ENCODE data around the gene RPTOR.
A peak's percentile ranks its signal among the peaks of the same experiment; 100 is the strongest.

RPTOR gene

DNA sequence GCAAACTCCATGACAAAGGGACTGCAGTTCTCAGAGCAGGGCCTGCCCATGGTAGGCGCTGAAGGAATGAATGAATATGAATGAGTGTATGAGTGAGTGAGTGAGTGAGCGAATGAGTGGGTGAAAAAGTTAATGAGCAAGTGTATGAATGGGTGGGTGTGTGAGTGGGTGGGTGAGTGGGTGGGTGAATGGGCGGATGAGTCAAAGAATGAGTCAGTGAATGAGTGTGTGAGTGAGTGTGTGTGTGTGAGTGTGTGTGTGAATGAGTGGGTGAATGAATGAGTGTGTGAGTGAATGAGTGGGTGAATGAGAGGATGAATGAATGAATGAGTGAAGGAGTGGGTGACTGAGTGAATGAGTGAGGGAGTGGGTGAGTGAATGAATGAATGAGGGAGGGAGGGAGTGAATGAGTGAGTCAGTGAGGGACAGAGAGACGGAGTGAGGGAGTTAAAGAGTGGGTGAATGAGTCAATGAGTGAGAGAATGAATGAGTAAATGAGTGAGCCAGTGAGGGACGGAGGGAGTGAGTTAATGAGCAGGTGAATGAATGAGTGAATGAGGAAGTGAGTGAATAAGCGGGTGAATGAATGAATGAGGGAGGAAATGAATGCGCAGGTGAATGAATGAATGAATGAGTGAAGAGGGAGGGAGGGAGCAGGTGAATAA lies 435.9 kb downstream of the RPTOR start:
- no peak for DNase-seq (ENCODE audit: low read depth)

DNA sequence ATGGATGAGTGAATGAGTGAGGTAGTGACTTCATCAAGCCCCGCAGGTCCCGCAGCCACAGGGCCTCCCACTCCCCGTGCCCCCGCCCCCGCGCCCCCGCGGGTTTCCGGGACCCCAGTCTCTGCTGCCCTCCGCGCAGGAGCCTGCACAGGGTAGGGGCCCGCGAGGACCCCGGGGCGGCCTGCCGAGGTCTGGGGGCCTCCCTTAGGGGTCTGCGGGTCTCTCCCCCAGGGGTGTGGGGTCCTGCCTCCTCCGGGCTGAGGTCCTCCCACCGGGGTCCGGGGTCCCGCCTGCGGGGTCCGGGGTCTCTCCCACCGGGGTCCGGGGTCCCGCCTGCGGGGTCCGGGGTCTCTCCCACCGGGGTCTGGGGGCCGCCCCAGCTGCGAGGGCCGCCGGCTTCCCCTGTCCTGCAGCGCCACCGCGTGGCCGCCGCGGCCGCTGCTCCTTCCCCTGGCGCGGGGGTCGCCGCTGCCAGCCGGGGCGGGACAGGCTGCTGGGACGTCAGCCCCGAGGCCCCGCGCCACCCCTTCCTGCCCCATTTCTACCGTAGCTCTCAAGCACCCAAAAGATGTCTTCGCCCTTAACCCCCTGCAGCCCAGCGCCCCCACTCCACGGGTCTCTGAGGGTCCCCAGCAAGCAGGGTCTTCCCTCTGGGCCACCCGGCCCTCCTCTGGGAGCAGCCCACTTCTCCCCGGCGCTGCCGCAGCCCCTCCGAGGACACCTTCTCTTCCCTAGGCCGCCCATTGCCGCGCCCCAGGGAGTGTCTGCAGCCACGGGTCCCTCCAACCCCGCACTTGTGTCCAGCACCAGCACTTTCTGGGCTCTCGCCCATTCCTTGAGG lies 436.6 kb downstream of the RPTOR start:
- DNase-seq (ENCODE audit: low read depth), result peak; percentile 22

DNA sequence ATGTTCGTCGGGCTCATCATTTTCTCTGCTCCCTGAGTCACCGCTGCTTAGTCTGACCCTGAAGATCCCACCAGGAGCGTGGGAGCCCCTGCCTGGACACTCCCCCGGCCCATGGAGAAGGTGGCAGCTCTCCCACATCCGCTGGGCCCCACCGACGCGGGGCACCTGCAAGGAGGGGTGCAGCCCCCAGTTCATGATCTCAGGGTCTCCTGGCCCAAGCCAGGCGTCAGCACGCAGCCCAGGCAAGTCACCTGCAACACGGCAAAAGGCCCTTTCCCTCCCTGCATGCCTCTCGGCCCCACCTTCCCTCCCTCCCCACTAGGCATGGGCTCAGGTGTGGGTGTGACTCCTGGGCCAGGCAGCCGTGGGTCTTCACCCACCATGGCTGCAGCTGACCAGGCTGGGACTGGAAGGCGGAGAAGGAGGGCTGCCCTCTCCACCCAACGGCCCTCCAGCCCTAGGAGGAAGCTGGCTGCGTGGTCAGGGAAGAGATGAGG lies 437.3 kb downstream of the RPTOR start:
- DNase-seq (ENCODE audit: low read depth), result no peak

DNA sequence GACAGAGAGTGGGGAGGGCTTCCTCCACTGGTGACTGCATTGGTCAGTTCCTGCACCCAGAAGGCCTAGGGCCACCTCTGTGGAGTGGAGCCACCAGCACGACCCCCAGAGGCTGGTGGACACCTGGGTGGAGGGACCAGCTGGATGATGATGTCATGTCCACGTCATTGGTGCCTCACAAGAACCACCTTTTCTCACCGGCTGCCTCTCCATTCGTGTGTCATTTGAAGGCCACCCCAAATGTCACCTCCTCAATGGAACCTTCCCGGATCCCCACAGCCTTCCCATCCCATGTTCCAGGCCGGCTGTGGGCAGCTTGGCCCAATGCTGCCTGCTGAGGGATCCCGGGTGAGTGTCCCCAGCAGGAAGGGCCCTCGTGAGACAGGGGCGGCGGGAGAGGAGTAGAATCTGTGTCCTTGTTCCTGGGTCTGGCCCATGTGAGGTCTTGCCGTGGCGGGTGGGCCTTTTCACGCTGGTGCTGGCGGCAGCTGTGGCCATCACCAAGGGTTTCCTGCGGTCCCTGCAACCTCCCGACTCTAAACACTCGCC lies 437.9 kb downstream of the RPTOR start:
- no peak for DNase-seq (ENCODE audit: low read depth)

DNA sequence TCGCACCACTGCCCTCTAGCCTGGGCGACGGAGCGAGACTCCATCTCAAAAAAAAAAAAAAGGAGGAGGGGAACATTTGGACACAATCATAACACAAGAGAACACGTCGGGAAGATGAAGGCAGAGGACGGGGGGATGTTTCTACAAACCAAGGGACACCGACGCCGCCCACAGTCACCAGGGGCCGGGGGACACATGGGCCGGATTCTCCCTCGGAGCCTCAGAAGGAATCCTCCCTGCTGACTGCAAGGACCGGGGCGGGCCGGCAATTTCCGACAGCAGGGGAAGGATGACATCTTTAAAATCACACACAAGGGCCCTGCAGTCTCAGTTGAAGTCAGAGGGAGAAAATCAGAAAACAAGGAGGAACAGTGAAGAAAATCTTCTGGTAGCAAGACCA lies 438.9 kb downstream of the RPTOR start:
- no peak for DNase-seq (ENCODE audit: low read depth)

DNA sequence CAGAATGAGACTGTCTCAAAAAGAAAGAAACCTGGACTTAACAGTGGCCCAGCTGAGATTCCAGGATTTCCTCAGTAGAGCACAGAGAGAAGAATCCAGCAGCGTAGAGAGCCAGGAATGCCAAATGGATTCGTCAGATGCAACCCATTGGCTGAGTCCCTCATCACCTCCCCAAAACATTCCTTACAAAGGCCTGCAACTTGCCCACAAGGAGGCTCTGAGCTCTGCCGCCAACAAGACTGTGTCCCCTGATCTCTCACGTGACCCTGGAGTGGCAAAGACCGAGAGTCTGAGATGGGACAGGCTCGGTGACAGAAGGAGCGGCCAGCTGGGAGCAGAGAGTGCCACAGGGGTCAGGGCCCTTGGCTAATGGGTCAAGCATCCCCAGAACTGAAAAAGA lies 440.1 kb downstream of the RPTOR start:
- DNase-seq (ENCODE audit: low read depth), result no peak

DNA sequence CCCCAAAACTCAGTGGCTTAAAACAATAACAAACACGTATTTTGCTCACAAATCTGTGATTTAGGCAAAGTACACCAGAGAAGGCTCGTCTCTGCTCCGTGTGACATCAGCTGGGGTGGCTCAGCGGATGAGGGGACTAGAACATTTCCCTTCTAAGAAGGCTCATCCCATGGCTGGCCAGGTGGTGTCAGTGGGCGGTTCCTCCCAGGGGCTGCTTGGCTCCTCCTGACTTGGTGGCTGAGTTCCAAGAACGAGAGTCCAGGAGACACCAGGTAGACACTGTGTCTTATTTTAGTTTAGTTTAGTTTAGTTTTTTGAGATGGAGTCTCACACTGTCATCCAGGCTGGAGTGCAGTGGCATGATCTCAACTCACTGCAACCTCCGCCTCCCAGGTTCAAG lies 441.4 kb downstream of the RPTOR start:
- no peak for DNase-seq (ENCODE audit: low read depth)

DNA sequence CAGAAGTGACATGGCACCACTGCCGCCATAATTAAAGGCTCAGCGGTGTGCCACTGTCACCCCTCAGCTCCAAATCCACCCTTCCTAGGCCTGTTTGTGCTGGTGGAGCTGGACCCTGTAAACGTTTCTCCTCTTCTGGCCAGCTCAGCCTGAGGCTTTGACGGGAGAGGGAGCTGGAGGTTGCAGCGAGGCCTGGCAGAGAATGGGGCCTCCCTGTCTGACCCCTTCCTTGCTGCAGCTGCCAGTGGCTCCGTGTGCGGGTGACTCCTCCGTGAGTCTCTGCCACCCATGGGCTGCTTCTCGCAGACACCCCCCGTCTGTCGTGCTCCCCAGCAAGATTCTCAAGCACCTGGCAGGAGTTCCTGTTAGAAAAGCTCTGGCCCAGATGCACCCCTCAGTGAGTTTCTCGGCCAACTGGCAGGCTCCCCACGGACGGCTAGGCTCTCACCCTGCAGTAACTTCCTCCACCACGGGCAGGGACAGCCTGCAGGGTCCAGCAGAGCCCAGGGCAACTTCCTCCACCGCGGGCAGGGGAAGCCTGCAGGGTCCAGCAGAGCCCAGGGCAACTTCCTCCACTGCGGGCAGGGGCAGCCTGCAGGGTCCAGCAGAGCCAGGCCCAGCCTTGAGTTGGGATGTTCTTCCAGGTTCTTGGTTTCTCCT lies 442.3 kb downstream of the RPTOR start:
- DNase-seq (ENCODE audit: low read depth), result no peak

DNA sequence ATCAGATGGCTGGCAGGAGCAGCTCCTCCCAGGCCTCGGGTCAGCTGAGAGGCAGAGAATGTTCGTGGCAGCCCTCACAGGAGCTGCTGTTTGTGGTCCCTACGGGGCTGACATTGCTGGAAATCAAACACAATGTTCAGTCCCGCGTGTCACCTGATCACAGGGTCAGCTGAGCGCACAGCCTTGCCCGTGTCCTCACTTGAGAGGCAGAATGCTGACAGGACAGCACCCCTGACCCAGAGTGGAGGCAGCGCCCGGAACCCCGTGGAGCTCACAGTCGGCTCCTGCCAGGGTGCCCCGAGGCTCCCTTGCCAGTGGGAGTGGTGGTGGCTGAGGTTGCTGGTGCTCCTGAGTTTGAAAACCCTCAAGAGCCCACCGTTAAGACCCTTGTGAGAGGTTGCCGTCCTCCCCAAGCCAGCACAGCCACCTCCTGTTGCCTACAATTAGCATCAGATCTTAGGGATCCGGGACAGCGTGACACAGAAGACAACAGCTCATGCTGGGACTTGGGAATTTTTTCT lies 443.4 kb downstream of the RPTOR start:
- DNase-seq (ENCODE audit: low read depth), result no peak

DNA sequence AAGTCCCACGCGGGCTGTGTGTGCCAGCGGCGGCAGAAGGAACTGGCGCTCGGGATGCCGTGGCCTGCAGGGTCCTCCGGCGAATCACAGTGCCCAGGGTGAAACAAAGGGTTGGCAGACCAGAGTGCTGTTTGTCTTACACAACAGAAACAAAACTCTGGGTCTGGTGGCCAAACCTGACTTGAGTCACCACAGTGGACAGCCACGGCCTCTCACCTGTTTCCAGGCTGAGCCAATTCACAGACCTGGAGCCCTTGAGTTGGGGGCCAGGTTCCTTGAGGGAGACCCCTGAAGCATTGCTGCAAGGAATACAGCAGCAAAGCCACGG lies 444.9 kb downstream of the RPTOR start:
- no peak for DNase-seq (ENCODE audit: low read depth)

DNA sequence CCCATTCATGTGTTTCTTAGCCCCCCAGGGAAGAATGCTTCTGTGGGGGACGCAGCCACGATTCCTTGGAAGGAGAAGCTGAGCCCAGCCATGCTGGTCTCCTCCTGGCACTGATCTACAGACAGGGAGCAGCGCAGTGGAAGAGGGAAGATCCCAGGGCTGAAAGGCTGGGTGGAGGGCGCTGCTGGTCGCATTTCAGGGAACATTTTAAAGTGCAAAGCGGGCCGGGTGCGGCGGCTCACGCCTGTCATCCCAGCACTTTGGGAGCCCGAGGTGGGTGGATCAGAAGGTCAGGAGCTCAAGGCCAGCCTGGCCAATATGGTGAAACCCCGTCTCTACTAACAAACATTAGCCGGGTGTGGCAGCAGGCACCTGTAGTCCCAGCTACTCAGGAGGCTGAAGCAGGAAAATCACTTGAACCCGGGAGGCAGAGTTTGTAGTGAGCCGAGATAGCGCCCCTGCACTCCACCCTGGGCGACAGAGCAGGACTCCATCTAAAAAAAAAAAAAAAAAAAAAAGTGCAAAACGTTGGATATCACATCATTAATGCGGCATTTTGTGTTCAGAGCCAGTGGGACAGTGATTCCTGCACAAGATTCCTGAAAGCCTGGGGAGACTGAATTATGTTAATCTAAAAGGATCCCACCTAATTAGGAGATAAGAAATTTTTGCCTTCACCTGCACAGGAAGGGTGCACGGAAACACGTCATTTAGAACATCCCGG lies 446.4 kb downstream of the RPTOR start:
- no peak for DNase-seq (ENCODE audit: low read depth)

DNA sequence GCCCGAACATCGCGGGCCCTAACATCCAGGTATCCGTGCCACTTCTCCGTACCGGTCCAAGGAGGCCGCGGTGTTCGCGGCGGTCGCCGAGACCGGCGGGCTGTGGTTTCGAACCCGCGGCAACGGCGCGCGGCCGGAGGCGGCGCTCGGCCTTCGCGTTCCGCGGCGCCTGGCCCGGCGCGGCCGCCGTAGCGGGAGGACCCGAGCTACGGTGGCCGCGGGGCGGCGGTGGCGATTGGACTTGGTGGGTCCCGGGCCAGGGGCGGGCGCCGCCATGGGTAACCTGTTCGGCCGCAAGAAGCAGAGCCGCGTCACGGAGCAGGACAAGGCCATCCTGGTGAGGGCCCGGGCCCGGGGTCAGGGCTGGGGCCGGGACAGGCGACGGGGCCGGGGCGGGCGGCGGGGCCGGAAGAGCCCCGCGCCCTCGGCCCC lies 447.0 kb downstream of the RPTOR start, which contains the start of gene CHMP6:
TSS of gene CHMP6 (plus strand) at position 197 of the 432 bp plus-strand sequence. CDS start at position 275, 78 bp downstream.
- DNase-seq (ENCODE audit: low read depth), result peak; percentile 45

DNA sequence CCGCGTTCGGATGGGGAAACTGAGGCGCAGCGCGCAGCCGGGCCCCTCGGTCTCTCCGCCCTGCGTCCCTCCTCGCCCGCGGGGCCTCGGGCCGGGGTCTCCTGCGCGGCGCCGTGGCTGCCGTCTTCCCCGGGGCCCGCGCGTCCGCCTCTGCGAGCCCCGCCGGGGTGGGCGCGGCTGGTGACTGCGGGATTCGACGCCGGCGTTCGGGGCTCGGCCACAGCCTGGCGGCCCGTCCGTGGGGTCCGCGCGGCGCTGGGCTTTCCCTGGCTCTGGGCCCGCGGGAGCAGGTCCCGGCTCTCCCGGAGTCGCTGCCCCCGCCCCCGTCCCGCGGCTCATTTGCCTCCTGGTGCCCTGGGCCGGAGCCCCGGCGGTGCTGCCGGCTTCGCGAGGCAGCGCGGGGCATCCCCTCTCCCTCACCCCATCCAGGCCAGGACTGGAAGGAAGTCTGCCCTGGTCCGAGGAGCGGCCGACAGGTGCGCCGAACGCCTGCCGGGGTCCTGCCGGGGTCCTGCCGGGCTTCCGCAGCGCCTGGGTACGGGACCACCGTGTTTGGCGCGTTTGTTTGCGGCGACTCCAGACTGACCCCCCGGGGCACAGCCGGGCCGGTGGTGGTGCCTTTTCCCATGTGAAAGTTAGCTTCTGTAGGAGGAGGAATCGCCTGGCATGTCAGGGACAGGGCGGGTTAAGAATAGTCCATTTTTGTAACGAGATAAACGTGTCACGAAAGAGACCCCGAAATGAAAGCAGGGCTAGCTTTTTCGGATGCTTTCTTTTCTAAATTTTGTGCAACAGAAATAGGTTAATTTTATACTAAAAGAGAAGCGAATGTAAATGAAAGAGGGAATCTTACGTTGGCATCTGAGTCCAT lies 447.7 kb downstream of the RPTOR start:
- no peak for DNase-seq (ENCODE audit: low read depth)

DNA sequence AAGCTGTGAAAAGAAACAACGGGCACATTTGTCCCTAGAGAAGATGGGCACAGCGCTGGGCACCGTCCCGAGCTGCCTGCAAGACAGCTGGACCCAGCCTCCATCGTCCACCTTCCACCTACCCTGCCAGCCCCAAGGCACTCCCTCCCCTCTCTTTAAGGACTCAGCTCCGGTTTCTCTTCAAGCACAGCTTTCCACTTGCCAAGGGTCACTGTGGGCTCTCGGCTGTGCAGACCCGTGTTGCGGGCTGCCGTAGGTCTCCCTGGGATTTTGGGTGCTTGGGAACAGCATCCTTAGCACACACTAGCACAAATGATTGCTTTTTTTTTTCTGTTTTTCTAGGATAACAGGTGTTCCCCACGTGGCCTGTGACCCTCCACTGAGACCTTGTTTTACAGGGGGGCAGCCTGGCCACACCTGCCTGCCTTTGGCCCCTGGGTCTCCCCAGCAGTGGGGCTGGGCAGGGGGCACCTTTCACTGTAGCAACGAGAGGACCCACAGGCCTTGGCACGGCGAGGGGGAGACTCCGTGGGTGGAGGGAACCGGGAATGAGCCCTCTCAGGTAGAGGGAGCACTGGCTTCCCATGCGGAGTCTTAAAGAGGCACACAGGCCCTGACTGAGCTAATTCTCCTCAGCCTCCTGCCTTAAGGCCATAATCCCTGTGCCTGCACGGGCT lies 448.4 kb downstream of the RPTOR start:
- no peak for DNase-seq (ENCODE audit: low read depth)

DNA sequence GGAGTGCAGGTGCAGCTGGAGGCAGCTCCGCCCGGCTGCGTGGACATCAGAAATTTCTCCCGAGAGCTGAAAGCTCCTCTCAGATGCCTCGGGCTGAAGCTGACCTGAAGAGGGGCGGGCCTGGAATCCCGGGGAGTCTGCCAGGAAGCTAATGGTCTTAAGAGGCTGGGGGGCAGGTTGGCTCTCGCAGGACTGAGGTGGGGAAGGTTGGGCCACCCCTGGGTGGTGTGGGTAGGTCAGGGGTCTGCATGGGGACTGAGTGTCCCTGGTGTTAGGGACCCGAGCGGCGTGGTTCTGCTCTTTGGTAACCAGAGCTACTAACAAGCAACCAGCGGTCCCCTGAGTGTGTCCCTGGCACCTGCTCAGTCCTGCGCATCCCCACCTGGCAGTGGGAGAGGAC lies 450.5 kb downstream of the RPTOR start:
- DNase-seq (ENCODE audit: low read depth), result no peak

DNA sequence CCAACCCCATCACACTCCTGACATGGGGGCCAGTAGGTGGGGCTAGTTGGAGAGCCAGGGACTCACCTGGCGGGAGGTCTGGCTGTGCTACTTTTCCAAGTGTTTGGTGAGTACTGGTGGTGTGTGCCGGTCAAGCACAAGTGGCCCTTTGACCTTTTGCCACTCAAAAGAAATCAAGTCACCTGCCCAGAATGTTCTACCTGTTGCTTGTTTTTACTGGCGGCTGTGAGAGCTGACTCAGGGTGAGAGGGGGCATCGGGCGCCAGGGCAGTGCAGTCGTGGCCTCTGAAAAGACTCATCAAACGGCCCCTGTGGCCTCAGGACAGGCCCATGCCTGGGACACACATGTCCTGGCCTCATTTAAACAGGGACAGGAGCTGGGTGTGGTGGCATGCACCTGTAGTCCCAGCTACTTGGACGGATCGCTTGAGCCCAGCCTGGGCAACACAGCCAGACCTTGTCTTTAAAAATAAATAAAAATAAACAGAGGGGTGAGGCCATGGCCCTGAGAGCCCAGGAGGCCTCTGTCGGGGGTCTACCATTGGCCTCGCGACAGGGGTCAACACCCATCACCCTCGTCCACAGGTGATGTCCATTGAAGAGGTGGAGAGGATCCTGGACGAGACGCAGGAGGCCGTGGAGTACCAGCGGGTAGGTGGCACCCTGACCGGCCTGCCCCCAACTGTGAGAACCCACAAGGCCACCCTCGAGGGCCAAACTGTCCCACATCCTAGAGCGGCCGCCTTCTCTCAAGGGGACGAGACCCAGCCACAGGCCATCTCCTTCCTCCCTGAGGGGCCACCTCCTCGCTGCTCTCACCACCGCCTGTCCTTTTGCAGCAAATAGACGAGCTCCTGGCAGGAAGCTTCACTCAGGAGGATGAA lies 452.0 kb downstream of the RPTOR start:
- DNase-seq (ENCODE audit: low read depth), result no peak

DNA sequence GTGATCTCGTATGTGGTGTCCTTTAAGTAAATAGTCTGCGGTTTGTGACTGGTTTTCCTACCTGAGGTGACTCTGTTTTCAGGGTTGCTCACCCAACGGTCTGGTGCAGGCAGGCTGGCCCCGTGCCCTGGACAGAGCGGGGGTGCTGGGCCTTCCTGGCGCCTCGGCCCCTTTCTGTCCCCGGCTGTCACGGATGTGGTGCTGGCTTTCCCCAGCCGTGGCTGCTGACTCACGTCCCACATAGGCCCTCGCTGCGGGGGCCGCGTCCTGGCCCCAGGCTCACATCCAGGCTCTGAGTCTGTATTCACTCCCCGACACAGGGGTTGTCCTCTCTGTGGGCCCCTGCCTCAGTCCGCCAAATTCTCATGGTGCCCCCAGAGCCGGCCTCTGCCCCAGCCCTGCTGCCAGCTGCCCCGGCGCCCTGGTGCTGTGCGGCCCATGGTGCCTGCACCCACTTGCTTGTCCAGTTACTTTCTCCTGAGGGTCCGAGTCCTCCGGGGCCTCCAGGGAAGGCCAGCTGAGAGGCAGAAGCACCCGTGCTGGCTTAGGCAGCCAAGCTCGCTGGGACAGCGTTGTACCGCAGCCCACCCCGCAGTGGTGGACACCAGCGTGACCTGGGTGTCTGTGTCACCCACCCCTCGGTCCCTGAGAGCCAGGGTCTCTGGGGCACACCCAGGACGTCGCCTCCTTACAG lies 452.9 kb downstream of the RPTOR start:
- no peak for DNase-seq (ENCODE audit: low read depth)

DNA sequence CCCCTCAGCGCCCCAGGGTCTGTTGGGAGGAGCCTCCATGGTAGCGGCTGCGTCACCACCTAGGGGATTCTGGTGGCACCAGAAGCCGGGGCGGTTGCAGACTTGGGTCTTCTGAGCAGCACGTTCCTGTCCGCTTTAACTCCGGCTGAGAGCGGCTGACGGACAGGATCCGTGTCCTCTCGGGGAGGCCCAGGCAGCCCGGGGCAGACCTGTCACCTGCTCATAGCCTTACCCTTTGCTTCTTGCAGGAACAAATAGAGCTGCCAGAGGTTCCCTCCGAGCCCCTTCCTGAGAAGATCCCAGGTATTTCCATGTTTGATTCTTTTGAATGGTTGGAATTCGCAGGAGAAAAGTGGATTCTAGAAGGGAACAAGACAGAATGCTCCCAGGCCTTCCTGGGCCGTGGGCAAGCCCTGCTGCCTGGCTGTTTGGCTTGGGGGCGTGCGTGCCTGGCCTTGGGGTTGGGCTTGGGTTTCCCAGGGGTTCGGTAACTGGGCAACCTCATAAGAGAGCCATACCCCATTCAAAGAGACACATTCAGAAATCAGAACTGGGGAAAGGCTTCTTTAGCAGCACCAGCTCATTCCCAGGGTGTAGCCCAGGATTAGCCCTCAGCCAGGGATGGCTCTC lies 453.6 kb downstream of the RPTOR start:
- no peak for DNase-seq (ENCODE audit: low read depth)
